GM21367 (cell line): ENCODE measurements around the gene CDC42BPG.
A peak's percentile ranks its signal among the peaks of the same experiment; 100 is the strongest.

Experiments used
- ATAC-seq: cut with Tn5 transposase; IDR thresholded peaks from one replicate; pipeline ENCODE4 v1.9.1; 2021; ENCODE audit not compliant: unreplicated experiment

Gene CDC42BPG

DNA sequence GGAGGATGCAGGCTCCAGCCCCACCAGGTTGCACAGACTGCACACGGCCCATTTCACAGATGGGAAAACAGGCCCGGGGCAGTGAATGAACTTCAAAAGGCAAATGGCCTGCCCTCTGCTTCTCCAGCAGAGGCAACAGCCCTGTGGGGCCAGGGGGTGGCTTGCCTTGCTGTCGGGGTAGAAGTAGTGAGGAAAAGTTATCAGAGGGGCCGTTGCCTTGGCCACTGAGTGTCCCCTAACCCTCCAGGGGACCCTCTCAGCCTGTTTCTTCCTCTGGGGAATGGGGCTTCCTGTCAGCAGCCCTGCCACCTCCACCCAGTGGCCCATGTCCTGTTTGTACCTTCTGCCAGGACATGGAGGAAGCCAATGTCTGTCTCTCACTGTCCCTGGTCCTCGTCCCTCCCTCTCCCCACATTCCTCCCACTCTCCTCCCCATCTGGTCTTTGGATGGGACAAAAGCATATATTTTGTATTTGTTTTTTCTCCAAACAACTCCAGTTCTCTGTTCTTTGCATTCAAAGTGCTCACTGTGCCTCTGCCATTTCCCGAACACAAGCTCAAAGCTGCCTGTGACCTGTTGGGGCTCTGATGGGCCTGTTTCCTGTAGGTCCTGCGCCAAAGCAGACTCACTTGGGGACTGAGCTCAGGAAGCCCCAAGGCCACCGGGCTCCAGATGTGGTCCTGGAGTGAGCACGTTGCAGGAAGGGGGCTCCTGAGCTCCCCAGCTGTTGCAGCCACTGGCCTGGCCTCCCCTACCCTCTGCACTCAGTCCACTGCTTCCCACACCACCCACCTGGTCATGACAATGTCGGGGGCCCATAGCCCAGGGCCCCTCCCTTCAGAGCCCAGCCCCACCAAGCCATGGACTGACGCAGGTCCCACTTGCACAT lies 50.9 kb downstream of the CDC42BPG start:
- ATAC-seq, result no peak

DNA sequence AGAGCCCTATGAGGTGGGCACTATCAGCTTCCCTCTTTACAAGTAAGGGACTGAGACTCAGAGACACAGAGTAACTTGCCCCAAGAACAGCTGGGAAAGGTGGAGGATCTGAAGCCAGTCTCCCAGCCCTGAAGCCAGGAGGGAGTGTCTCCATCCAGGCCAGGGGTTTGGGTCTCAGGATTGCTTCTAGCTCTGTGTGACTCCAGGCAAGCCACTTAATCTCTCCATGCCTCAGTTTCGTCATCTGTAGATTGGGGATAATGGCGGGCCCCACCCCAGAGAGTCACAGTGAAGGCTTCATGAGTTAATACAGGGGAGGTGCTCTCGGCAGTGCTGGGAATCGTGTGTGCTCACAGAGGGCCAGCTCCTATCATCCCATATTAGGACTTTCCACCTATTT lies 52.0 kb downstream of the CDC42BPG start:
- ATAC-seq, result no peak

DNA sequence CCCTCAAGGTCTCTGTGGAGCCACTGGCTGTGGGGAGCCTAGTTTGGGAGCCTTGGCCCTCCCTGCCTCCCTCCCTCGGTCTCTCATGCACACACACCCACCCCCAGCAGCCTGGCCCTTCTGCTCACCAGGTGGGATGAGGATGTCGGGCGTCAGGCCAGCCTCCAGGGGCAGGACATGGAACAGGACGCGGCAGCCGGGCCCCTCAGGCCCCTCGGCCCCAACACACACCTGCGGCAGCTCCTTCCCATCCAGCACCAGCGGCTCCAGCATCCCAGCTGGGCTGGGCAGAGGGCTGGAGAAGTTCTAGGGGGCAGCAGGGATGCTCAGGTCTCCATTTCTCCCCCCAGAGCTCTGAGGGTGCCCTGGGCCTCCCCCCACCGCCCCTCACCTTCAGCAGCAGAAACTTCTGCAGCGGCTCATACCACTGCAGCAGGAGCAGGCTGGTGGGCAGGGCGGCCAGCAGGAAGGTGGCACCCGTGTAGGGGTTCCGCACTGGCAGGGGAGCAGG lies 52.6 kb downstream of the CDC42BPG start:
- ATAC-seq, result no peak

DNA sequence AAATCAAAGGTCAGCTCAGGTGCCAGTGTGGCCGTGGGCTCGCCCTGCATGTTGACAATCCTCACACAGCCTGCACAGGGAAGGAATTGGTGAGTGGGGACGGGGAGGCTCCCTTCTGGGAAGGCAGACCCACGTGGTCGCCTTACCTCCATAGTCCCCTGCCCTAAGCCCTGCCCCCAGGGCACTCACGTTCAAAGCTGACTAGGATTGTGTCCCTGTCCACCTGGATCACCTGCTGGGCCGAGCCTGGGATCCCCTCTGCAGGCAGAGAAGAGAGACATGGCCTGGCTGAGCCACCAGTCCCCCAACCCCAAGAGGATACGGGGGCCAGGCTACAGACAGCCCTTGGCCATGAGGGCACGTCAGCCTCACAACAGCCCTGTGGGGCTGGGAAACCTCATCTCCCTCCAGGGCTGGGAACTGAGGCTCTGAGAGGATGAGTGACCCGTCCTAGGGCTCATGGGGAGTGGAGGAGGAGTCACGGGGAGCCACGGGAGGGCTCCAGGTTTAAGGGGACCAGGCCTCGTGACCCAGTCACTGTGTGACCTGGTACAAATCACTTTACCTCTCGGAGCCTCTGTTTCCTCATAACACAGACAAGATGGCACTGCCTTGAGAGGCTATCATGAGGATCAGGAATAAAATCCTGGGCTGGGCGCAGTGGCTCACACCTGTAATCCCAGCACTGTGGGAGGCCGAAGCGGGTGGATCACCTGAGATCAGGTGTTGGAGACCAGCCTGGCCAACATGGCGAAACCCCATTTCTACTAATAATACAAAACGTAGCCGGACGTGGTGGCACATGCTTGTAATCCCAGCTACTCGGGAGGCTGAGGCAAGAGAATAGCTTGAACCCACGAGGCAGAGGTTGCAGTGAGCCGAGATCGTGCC lies 54.0 kb downstream of the CDC42BPG start:
- no peak for ATAC-seq

DNA sequence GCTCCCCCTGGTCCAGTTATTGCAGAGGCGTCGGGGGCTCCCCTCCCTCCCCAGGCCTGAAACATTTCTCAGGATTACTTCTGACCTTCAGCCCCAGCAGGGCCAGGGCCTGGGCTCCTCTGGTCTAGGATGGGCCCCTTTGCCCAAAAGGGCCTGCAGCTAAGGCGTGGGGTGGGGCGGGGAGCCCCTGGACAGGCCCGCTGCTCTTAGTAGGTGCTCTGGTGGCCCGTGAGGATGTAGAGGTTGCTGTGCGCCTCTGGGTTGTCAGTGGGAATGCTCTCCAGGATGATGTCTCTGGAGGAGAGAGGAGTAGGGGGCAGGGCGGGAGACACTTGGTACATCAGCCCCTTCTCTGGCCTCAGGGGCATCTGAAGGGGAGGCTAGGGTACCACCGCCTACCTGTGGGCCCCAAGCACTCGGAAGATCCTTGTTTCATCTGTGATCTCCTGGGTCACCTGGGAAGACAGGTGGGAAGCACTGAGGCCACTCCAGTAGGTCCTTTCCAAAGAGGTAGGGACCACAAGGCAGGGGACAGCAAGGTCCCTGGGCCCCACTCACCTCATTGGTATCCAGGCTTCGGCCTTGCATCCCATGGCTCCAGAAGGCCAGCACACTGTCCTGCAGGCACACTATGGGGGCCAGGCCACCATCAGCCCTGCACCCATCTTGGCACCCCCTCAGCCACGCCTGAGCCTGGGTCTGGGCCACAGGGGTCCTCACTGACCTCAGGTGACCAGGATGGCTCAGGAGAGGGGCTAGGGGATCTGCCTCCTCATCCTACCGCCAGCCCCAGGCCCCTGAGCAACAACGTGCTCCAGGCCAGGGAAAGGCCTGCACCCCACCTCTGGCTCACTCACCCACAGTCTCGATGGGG lies 54.9 kb downstream of the CDC42BPG start:
- ATAC-seq, result no peak

DNA sequence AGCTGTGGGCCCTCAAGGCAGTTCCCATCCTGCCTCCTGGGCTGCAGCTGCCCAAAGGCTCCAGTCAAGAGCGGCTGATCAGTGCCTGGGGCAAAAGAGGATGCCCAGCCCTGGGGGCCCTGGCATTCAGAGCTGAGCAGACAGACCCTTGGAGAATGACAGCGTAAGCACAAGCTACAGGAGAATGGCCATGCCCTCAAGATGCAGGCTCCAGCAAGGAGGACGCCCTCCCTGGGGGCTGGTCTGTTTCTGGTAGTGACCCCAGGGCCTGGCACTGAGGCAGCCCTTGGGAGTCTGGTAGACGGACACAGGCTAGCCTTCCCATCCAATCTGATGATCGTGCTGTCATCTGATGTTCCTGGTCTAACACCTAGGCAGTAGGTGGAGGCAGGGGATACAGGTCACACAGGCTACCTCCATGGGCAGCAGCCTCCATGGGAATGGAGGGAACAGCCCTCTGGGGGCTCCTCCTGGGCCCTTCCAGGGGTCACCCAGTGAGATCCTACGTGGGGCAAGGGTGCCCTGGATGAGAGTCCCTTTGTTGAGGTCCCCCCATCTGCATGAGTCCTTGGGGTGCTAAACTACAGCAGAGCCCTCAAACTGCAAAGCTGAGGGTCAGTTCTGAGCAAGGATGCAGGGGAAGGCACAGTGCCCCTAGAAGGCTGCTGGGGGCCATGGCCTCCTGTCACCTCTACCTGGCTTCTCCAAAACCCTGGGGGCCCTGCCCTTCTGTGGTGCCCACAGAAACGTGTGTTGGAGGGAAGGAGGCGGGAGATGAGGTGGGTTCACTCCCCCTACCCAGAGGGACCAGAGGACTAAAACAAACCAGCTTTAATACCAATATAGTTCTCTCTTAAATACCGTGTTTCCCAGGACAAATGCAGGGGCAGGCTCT lies 55.9 kb downstream of the CDC42BPG start:
- ATAC-seq, result no peak

DNA sequence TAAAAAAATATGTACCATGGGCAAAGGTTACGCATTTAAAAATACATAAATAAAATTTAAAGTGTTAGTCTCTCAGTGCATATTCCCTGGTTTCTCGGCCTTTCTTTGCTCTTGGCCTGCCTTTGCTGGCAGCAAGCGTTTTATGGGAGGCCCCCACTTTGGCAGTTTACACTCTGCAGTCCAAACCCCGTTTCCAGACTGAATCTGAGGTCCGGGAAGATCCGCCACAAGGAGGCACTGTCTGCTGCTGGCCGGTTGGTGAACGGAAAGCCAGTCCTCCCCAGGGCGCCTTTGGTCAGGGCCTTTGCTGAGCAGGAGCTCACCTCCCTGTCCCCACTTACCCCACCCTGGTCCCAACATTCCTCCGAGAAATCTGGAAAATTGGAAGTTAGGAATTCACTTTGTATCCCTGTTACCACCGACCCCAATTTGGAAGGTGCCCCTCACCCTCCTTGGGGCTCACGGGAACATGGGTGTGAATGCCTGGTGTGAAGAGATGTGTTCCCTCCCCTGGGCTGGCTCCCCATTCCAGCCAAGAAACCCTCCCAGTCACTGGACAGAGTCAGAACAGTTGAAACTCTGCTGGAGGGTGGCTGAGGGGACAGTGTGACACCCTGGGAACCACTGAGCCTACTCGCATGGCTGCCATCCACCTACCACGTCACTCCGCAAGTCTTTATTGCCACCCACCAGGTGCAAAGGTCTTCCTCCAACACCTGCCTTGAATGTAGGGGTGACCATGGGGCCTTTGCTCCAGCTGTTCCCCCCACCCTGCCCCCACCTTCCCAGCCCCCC lies 56.7 kb downstream of the CDC42BPG start:
- ATAC-seq, result no peak

DNA sequence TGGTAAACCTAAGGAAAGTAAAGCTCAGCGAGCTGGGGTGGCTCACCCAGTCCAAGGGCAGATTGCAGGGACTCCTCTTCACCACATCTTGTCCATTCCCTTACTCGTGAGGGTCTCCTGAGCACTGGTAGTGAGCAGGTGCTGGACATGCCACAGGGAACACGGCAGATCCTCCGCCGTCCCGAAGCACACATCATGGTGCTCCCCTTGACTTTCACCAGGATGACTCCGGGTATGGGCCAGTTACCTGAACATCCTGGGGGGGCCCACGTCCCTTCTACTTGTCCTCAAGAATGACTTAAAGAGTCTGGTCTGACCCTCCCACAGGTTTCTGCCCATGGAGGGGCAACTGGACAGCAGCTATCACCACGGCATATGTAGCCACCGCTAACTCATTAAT lies 58.1 kb downstream of the CDC42BPG start:
- ATAC-seq, result no peak

DNA sequence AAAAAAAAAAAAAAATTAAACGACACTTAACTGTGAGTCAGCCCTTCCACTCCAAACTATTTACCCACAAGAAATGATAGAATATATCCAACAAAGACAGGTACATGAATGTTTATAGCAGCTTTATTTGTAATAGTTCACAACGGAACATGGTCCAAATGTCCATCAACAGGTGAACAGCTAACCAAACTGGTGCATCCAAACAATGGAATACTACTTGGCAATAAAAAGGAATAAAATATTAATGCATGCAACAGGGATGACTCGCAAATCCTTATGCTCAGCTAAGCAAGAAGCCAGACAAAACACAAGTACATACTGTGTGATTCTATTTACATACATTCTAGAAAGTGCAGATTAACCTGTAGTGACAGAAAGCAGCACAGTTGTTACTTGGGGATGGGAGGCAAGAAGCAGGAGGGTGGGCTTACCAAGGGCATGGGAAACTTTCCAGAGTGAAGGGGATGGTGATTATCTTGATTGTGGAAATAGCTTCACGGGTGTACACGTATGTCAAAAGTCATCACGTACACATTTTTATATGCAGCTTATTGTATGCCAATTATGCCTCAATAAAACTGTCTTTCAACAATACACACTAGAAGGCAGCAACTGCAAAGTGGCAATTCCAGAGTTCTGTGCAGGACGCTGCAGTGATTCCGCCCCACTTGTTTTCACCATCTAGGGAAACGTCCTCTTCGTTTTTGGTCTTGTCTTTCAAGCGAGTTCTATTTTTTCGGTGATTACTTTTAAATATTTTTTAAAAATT lies 59.5 kb downstream of the CDC42BPG start:
- ATAC-seq, result no peak

DNA sequence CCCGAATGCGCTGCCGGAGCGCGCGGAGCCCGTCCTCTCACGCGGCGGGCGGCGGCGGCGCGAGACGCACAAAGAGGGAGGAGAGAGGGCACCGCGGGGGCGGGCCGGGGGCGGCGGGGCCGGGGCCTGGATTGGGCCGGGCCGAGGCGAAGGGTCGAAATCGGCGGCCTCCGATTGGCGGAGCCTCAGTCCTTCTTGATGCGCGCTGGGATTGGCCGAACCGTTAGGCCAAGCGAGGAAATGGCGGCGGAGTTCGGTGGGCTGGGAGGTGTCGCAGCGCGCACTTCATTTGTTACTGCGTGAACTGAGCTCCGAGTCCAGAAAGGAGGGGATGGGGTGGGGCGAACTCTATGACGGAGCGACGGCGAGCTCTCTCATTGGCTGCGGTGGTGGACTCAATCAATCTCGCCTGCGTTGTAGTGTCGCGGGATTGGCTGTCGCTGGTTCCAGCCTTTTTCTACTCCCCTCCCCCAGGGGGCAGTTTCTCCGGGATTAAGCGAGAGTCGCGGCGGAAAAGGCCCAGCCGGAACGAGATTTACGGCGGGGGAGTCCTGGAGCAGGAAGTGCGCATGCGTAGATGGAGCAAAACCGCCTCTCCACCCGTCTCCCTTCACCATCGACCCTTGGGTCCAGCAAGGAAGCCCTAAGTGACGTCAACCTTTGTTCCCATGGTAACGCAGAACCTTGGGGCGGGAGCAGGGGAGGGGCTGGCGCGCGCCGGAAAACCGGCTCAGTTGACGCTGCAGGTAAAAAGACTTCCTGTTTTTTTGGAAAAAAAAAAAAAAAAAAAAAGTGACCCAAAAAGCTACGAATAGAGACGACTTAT lies 65.8 kb downstream of the CDC42BPG start, which contains the start of gene SF1:
TSS of gene SF1 (minus strand) at position 70 of the 826 bp plus-strand sequence. CDS start 150 bp downstream, outside the sequence.
- peak; percentile 69 for ATAC-seq

DNA sequence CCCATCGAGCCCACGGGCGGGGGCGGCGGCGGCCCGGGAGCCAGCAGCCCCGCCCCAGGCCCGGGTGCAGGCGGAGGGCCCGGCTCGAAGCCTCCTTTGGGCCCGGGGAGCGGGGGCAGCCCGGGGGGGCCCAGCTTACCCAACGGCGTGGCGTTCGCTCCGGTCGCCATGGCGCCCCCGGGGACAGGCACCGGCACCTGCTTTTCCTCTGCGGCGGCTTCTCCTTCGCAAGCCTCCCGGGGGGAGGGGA lies 66.3 kb downstream of the CDC42BPG start:
- ATAC-seq, result no peak

DNA sequence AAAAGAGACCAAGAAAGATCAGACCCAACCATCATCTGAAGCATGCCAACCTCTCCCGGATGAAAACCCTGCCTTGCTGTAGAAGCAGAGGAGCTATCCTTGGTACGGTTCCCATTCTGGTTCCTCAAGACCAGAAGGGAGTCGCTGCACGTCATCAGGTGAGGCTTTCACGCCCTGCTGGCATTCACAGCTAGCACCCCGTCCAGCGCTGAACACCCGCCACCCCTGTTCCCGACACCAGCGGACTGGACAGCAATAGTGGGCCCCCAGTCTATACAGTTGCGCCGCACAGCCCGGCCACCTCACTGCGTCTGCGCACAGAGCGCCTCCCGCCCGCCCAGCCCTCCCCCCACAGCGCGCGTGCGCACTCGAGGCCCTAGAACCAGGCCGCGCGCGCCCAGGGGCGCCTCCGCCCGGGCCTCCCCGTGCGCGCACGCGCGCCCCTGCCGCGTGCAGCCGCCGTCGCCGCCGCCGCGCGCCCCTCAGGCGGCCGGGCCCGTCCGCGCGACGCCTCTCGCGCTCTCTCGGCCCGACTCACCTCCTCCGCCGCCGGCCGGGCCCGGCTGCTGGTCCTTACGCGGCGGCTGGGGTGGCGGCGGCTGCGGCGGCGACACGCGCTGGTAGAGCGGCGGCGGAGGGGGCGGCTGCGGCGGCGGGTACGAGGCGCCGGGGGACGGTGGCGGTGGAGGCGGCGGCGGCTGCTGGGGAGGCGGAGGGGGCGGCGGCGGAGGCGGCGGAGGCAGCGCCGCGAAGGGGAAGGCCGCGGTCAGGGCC lies 66.8 kb downstream of the CDC42BPG start:
- ATAC-seq, result no peak

DNA sequence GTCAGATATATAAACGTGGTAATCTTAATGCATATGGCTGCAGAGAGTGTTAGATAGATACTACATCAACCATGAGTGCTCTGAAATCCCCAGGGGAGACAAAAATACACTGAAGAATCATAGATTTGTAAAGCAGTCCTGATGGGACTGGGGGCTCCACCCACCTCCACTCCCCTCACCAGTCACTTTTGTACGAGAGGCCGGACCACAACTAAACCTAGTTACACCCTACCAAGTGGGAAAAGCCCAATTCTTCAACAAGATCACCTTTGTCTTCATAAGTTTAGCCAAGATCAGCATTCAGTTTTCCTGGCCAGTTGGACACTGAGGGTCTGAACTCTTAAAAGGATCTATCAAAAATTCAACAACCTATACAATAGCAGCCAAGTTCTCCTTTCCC lies 67.6 kb downstream of the CDC42BPG start:
- no peak for ATAC-seq

DNA sequence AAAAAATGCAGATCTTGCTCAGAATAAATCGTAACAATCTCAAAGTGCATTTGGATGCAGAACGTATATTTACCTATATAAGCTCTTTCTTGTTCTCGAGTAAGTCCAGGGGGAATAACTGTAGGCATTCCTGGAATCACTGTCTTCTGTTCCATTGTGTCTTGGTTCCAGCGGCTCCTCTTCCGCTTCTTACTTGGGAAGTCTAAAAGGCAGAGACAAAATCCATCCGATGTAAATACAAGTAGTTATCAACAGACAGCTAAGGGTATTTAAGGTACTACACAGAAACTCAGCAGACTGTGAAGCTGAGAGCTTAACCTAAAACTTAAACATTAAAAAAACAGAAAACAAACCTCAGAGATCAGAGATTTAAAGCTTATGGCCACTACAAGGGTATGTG lies 68.0 kb downstream of the CDC42BPG start:
- no peak for ATAC-seq

DNA sequence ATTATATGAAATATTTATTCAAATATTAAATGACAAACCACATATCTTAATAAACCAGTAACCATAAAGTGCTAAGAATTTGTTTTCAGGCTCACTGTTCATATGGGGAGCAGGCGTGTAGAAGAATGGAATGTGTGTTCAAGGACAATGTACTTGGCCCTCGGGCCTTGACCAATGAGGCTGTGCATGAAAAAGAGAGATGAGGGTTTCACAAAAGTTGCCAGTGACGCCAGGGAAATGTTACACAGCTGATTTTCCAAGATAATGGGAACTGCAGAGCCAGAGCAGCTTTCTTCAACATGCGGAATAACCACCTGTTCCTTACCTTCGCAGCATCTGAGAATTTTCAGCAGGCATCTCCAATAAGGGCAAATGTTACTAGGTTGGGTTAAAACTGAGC lies 70.3 kb downstream of the CDC42BPG start:
- ATAC-seq, result no peak
